GM18861 (cell line): ENCODE results near the gene TBC1D8.
A peak's percentile ranks its signal among the peaks of the same experiment; 100 is the strongest.
"Not testable (repeated sequence)": the region's sequence is repeated elsewhere in the genome, so short reads cannot be mapped to it uniquely, and the experiment has no call there.

Experiments used
- ATAC-seq: cut with Tn5 transposase; IDR thresholded peaks from one replicate; pipeline ENCODE4 v1.9.1; 2021; ENCODE audit not compliant: unreplicated experiment

TBC1D8 gene

DNA sequence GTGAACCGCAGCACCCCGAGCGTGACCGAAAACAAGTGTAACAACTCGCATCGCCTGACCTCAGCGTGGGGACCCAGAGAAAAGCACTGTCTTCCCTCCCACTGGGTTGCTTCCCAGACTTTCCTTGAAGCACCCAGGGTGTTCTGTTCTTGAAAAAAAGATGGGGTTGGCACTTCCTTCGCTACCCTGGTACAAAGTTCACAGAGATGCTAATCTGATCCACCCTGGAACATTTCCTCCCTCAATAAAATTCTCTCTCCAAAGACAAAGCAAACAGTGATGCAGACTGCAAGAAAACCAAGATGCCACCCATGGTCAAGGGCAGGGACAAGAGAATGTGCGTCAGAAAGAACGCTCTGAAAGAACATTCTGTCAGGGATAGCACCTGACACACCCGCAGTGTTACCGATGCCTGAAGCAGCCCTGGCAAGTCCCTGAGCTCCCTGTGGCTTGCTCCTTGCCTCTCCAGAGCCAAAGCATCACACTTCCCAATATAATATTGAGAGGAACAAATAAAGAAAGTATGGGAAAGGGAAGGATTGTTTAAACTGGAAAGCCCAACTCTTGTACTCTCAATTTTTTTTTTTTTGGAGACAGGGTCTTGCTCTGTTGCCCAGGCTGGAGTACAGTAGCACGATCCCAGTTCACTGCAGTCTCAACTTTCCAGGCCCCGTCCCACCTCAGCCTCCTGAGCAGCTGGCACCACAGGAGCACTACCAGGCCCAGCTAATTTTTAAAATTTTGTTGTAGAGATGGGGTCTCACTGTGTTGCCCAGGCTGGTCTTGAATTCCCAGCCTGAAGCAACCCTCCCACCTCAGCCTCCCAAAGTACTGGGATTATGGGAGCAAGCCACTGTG lies 70.7 kb downstream of the TBC1D8 start:
- no peak for ATAC-seq

DNA sequence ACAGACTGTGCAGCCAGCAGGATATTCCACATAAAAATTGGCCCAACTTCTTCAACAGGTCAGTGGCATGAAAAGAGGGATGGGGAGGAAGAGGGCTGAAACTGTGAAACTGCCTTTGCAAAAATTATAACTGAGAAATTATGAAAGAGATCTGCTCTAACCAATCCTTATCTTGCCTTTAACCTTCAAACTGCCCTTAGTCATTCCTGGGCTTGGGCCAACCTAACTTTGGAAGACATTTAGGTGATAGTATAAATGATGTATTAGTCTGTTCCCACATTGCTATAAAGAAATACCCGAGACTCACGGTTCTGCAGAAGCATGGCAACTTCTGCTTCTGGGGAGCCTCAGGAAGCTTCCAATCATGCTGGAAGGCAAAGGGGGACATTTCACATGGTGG lies 74.6 kb downstream of the TBC1D8 start:
- ATAC-seq: no peak

DNA sequence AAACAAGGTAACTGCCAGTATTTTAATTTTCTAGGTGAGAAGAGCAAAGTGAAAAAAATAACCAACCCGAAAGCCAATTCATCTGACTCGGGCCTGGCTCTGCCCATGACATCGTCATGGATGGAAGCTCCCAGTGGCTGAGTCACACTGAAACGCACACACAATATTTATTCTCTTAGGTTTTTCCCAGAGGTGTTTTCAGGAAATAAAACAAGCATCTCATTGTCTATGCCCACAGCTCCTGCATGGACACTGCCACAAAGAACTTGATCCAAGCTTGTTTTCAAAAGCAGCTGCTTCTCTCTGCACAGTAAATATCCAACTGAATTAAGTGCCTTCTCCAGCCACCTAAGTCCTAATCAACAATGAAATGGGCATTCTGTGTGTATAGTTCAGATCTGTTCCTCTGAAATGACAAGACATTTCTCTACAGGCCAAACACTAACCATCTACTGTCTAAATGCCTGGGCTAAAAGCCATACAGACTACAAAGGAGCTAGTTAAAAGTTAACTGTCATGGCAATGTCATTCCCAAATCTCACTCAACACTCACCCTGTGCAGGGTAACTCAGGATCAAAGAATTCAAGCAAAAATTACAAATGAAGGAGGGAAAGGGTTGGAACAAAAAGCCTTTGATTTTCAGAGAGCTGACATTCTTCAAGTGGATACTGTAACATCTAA lies 86.2 kb downstream of the TBC1D8 start:
- ATAC-seq: peak; percentile 58

DNA sequence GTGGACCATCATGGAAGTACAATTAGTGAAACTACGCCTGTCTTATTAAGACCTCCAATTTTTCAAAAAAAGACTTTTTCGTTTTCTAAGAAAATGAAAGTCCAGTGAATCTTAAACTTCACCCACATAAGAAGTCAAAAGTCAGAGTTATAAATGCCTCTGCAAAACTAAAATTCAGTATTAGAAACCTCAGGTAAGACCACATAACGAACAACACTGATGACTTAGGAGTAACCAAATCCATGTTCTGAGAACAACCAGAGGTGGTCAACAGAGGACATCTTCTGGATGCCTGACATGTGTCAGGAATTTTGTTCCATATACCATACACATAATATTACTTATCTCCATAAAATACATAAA lies 86.7 kb downstream of the TBC1D8 start:
- peak; percentile 19 for ATAC-seq

DNA sequence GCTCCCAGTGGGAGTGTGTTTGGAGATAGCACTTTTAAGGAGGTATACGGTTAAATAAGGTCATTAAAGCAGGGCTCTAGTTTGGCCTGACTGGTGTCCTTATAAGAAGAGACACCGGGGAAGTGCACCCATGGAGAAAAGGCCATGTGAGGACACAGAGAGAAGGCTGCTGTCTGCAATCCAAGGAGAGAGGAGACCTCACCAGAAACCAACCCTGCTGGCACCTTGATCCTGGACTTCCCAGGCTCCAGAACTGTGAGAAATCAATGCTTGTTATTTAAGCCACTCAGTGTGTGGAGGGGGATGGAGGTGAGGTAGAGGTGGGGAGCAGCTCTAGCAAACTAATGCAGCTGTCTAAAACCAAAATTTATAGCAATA lies 87.1 kb downstream of the TBC1D8 start:
- no peak for ATAC-seq

DNA sequence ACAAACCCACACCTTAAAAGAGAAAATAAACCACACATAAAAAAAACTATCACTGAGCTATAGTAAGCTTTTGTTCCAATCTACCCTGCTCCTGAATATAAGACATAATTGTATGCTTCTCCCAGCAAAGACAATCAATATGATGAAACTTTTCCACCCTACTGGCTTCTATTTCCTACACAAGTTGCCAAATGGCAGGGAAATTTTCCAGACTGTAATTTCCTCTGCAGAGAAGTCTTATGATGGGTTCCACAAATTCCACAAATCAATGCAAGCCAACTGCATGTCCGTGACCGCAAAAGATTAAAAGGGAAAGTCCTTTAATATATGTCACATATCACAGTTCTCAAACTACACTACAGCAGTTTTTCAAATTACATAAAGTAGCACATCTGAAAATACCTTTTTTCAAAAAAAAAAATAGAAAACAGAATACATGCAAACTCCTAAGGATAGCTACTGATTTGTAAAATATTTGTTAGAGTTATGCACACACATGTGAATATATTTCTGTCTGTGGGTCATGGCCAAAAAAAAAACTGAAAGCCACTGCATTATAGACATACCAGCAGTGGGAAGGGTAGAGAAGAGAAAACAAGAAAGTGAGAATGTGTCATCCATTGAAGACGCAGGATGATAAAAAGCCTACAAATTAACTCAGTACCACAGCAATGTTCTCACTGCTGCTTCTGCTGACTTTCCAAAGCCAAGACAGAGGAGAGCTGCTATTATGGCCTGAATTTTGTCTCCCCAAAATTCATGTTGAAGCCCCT lies 87.6 kb downstream of the TBC1D8 start:
- ATAC-seq: no peak

DNA sequence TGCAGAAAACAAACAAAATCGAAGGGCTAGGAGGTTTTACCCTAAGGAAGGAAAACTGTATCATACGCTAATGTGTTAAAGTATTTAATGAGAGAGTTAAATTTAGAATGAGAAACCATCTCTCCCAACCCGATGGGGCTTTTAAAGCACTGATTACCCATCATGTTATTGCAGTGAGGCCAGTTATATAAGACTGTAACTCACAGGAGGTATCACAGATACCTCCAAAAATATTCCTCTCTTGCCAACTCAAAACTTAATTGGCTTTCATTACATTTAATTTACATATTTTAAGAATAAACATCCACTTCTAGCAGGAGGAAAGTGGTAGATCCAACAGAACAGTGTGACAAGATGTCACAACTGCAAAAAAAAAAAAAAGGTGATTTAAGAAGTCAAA lies 92.8 kb downstream of the TBC1D8 start:
- ATAC-seq: no peak

DNA sequence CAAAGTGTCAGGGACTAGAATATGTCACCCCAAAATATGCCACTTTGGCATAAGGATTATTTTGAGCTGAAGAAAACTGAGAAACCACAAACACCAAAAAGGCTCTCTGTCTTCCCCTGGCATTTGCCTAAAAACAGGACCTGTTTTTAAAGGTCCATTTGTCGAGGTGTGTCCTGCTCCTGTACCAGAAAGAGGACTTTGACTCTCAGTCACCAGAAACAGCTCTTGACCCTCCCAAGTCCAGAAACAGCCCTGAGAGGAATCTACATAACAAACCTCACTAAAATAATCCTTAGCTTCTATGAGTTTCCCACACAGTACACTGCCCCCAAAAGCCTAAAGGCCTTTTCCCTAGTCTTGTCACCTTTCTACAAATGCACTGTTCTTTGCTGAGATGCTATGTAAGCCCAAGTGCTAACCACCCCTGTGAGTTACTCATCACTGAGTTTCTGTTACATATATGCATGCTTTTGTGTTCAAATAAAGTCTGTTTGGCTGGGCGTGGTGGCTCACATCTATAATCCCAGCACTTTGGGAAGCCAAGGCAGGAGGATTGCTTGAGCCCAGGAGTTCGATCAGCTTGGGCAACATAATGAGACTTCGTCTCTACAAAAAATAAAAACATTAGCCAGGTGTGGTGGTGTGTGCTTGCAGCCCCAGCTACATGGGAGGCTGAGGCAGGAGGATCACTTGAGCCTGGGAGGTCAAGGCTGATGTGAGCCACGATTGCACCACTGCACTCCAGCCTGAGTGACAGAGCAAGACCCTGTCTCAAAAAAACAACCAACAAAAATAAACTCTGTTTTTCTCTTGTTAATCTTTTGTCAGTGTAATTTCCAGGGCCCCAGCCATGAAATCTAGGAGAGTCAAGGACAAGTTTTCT lies 93.9 kb downstream of the TBC1D8 start:
- no peak for ATAC-seq

DNA sequence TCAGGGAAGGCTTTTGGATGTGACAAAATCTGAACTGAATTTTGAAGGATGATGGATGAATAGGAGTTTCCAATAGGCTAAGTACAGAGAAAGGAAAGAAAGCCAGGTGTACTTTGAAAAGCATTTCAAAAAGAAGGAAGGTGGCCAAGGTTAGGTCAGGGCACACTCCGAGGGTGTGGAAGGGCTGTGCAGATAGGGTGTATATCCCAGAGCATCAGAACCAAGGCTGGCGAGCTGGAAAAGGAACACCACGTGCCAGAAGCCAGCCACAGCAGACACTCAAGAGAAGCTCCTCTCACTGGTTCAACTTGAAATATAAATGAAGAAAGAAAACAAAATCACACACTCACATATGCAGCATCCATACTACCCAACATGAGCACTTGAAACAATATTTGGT lies 98.1 kb downstream of the TBC1D8 start:
- no peak for ATAC-seq

DNA sequence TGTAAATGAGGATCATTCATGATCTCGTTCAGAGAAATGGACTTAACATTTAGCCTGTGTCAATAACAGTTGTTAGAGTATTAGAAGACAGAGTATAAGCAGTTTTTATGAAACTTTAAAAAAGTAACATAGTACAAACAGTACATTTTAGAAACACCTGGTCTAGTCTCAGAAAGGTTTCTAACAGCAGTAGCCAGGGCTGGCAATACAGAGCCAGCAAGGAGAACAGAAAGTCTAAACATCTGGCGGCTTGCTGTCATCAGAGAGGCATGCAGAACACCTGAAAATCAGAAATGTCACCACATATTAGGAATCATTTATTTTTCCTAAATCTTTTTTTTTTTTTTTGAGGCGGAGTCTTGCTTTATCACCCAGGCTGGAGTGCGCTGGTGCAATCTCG lies 99.0 kb downstream of the TBC1D8 start:
- ATAC-seq: no peak

DNA sequence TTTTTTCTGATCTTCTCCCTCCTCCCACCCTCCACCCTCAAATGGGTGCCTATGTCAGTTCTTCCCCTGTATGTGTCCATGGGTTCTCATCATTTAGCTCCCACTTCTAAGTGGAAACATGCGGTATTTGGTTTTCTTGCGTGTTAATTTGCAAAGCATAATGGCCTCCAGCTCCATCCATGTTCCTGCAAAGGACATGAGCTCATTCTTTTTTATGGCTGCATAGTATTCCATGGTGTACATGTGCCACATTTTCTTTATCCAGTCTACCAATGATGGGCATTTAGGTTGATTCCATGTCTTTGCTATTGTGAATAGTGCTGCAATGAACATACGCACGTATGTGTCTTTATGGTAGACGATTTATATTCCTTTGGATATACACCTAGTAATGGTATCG lies 100.3 kb downstream of the TBC1D8 start:
- ATAC-seq: not testable (repeated sequence)

DNA sequence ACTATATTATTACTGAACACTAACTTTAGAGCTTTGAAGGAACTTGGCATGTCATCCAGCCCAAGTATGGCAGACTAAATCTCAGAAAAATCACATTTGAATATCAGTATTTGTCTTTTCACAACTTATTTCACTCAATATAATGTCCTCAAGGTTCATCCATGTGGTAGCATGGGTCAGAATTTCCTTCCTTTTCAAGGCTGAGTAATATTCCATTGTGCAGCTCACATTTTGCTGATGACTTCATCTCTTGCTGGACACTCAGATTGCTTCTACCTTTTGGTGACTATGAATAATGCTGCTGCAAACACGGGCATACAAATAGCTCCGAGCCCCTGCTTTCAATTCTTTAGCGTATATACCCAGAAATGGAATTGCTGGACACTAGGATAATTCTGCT lies 102.4 kb downstream of the TBC1D8 start:
- ATAC-seq: no peak

DNA sequence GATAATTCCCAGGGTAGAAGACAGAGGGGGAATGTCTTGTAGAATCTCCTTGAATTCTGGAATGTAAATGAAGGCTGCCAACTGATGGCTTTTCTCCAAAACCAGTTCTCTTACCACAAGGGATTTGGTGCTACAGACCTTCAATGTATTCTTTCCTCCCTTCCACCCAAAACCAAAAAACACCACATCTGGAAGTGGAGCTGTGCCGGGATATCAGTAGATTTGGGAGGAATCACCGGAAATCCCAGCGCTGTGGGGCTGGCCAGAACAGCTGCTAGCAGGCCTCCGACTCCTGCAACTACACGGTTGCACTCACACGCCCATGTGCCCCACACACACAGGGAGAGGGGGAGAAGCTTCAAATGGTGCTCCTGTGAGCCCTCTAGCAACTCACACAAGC lies 103.4 kb downstream of the TBC1D8 start:
- no peak for ATAC-seq

DNA sequence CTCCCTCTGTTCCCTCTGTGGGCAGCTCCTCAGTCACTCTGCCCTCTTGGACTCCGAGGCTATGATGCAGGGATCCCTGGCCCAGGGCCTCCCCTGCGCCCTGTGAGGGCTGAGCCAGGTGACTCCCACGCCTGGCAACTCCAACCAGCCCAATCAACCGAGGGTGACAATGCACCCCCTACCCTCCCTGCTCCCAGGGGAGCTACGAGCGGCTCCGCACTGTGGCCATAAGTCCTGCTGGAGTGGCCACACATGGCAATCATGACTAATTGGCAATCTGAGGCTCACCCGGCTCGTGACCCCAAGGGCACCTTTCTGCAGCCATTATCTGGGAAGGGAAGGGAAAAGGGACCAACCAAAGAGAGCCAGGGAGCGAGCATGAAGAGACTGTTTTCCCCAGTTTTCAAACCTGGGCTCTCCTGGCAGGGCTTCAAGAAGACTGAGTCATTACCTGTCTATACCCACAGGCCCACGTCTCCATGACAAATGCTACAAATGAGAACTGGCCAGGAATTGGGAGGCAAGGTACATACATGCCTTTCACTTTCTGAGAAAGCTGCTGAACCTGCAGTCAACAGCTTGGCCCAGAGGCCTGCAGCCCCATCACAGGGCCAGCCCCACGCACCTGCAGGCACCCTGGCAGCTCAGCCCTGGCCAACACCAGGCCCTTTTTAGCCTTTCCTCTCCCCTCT lies 104.0 kb downstream of the TBC1D8 start:
- ATAC-seq: no peak

DNA sequence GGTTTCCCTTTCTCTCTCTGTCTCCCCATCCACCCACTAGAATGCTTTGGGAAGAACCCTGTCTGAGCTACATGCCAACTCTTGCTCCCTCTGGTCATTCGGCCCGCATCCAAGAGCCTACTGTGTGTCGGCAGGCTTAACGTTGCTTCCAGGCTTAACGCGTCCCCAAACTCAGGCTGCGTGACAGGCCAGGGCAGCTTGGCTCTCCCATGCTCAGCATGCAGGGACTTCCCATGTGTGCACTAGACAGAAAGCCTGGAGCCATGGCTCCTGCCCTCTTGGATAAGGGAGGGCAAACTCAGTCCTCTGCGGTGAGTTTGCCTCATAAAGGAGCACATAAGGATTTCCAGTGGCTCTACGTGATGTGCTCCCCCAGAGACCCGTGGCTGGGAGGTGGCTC lies 105.9 kb downstream of the TBC1D8 start:
- ATAC-seq: no peak

DNA sequence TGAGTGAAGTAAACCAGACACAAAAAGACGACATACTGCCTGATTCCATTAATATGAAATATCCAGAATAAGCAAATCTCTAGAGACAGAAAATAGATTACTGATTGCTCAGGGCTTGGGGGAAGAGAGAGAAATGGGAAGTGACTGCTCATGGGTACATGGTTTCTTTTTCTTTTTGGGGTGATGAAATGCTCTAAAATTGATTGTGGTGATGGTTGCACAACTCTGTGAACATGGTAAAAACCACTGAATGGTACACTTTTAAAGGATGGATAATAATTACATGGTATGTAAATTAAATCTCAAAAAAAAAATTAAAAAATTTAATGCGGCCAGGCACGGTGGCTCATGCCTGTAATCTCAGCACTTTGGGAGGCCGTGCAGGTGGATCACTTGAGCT lies 109.8 kb downstream of the TBC1D8 start:
- ATAC-seq: no peak

DNA sequence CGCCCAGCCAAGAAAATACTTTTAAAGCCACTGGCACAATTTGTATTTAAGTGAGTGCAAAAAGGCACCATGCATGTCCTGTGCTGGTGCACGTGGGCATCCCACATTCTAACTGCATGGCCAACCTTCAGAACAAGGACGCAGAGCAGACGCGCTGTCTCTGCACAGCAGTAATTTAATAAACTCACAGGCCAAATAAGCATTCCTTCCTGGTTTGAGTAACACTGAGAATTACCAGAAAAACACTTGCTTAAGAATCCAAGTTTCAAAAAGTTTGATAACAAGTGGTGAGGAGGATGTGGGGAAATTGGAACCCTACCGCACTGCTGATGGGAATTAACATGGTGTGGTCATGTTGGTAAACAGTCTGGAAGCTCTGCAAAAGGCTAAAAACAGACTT lies 110.4 kb downstream of the TBC1D8 start:
- ATAC-seq: no peak

DNA sequence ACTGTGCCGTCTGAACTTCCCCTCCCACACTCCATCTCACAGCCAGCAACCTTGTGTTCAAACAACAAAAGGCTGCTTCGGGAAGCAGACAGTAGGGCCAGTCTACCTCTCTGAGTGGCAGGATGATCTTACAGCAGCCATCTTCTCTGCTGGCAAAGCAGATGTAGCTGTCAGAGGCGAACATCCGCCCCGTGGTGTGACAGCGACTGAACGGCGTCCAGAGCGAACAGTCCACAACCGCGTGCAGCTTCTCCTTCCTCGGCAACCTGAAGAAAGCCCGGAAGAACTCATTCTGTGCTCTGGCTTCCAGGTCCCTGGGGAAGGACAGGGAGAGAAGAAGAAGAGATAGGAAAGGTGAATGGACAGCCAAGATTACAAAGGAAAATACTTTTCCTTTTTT lies 111.1 kb downstream of the TBC1D8 start:
- no peak for ATAC-seq

DNA sequence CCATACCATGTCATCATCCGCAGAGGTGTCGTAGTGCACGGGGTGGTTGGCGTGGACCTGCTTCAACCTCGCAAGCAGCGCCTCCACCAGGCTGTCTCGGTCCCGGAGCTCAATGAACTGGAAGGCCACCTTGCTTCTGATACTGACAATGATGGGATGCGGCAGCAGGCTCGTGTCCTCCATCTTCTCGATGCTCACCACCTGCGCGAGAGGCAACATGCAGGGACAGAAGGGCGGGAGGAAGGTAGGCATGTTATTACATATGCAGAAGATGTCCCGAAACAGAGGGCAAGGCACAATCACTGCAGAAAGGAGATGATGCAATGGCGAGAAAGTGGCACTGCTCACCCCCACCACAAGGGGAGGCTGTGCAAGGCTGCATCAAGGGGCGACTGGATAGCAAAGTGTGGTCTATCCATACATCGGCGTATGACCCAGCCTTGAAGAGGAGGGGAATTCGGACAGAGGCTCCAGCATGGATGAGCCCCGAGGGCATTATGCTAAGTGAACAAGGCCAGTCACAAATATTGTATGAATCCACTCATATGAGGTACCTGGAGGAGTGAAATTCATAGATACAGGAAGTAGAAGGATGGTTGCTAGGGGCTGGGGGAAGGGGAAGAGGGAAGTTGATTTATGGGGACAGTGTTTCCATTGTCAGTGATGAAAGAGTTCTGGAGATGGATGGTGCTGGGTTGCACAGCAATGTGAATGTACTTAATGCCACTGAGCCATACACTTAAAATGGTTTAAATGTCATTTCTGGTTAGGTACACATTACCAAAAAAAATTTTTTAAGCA lies 112.5 kb downstream of the TBC1D8 start:
- ATAC-seq: no peak
